ENCODE data around the gene SH3BGRL. TPM values are rescaled to one million over a fixed set of nuclear protein-coding genes. Genes with fewer than 3 reads are reported as not detected.

SH3BGRL gene
- total RNA-seq, 4 donors from 2014 or later: 136 to 228 (median 179) TPM

GRCh38 chrX:81208916-81209315 is 7.0 kb downstream of the SH3BGRL start:
- H3K4me1 ChIP-seq: no peaks in the 10 kb centered on the region
- intact Hi-C loops (cut with DNase I; ENCODE audit: low total_unique reads): no loop called here
- H3K36me3 ChIP-seq: no peaks in the 10 kb centered on the region
- no peaks in the 10 kb centered on the region for H3K27me3 ChIP-seq
- H3K4me3 ChIP-seq: no peak overlapping the region
- H3K9me3 ChIP-seq: no peaks in the 10 kb centered on the region
- TF ChIP-seq CTCF (IDR thresholded peaks at IDR 0.05) (no peak), POLR2A (IDR thresholded peaks at IDR 0.05) (no peak)
- no peak overlapping the region for H3K27ac ChIP-seq
- no peak for DNase-seq

- TF ChIP-seq POLR2A (IDR thresholded peaks at IDR 0.05) (no peak), CTCF (IDR thresholded peaks at IDR 0.05) (no peak)
- Histone ChIP-seq H3K27ac (peak overlapping the region in 1 of 2 donors; percentile 28), H3K36me3 (no peaks in the 10 kb centered on the region), H3K4me3 (no peak overlapping the region), H3K4me1 (no peaks in the 10 kb centered on the region), H3K27me3 (no peaks in the 10 kb centered on the region), H3K9me3 (no peaks in the 10 kb centered on the region)
- no peak for DNase-seq
- intact Hi-C loops (cut with DNase I; ENCODE audit: low total_unique reads): no loop called here
Observed at GRCh38 chrX:81215685-81216084, 13.8 kb downstream of the SH3BGRL start.

GRCh38 chrX:81229229-81229628 is 27.3 kb downstream of the SH3BGRL start:
- intact Hi-C loops (cut with DNase I; ENCODE audit: low total_unique reads): no loop called here
- Histone ChIP-seq H3K4me3 (no peak overlapping the region), H3K4me1 (no peaks in the 10 kb centered on the region), H3K36me3 (no peaks in the 10 kb centered on the region), H3K27ac (no peak overlapping the region), H3K9me3 (no peaks in the 10 kb centered on the region), H3K27me3 (no peaks in the 10 kb centered on the region)
- DNase-seq: no peak
- TF ChIP-seq POLR2A (IDR thresholded peaks at IDR 0.05) (no peak), CTCF (IDR thresholded peaks at IDR 0.05) (no peak)

GRCh38 chrX:81229901-81230300 is 28.0 kb downstream of the SH3BGRL start:
- no peak for DNase-seq
- no peak for TF ChIP-seq CTCF (IDR thresholded peaks at IDR 0.05)
- no peaks in the 10 kb centered on the region for H3K4me1 ChIP-seq
- H3K27ac ChIP-seq: no peak overlapping the region
- intact Hi-C loops (cut with DNase I; ENCODE audit: low total_unique reads): no loop called here
- H3K4me3 ChIP-seq: no peak overlapping the region
- no peaks in the 10 kb centered on the region for H3K36me3 ChIP-seq
- H3K27me3 ChIP-seq: no peaks in the 10 kb centered on the region
- no peaks in the 10 kb centered on the region for H3K9me3 ChIP-seq

- DNase-seq: no peak
- Histone ChIP-seq H3K9me3 (no peaks in the 10 kb centered on the region), H3K36me3 (no peaks in the 10 kb centered on the region), H3K27ac (no peak overlapping the region), H3K4me1 (no peaks in the 10 kb centered on the region), H3K4me3 (no peak overlapping the region), H3K27me3 (no peaks in the 10 kb centered on the region)
- TF ChIP-seq CTCF (IDR thresholded peaks at IDR 0.05) (no peak), POLR2A (IDR thresholded peaks at IDR 0.05) (no peak)
- intact Hi-C loops (cut with DNase I; ENCODE audit: low total_unique reads): no loop called here
Observed at GRCh38 chrX:81231476-81231875, 29.6 kb downstream of the SH3BGRL start.

Measured in uterus (tissue), 4 donors.